ENCODE data around the gene PLCD1.

PLCD1 gene

DNA sequence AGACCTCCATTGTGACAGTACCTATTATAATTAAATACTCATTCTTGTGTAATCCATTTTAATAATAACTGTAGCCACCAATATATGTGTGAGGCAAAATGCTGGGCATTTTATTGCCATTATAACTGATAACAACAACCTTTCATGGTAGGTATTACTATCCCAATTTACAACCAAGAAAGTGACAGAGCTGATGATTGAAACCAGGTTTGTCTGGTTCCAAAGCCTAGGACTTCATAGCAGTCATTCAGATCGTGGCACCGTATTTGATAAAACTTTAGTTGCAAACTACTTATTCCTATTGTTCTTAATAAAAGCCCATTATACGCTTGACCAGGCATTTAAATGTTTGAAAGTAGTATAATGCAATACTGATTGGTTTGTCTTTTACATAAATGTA is 65.3 kb downstream of the PLCD1 start:
- no peak for DNase-seq (ENCODE audit: low read depth in 2 of 2)

DNA sequence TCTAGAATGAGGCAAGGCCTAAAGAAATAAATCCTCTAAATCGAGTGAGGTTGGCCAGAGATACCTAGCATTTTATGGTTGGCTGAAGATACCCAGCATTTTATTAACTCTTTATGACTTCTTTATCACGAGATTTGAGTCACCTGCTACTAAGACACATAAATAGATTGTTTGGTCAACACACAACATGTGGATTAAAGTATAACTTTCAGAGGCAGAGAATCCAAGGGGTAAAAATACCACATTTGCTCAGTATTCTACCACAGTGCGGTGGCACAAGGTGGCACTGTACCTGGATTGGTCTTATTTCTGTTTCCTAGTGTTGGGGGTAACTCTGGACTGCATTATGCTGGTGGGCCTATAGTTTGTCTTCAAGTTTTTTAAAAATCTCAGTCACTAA is 65.8 kb downstream of the PLCD1 start:
- no peak for DNase-seq (ENCODE audit: low read depth in 2 of 2)

DNA sequence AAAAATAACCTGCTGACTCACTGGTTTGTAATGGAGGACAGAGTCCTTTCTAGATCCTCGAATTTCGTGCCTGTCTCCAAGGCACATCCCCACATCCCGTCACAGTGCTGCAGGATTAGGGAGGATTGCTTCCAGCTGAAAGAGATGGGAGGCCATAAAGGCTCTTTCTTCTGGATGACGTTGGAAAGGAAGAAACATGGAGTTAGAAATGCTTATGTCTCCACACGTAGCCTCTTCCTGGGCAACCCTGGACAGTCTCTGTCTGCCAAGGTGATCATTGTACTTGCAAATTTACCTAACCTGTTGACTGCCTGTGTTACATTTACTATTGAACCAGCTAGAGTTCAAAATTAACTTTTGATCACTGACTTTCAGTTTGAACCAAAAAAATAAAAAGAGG is 66.4 kb downstream of the PLCD1 start:
- no peak for DNase-seq (ENCODE audit: low read depth in 2 of 2)

DNA sequence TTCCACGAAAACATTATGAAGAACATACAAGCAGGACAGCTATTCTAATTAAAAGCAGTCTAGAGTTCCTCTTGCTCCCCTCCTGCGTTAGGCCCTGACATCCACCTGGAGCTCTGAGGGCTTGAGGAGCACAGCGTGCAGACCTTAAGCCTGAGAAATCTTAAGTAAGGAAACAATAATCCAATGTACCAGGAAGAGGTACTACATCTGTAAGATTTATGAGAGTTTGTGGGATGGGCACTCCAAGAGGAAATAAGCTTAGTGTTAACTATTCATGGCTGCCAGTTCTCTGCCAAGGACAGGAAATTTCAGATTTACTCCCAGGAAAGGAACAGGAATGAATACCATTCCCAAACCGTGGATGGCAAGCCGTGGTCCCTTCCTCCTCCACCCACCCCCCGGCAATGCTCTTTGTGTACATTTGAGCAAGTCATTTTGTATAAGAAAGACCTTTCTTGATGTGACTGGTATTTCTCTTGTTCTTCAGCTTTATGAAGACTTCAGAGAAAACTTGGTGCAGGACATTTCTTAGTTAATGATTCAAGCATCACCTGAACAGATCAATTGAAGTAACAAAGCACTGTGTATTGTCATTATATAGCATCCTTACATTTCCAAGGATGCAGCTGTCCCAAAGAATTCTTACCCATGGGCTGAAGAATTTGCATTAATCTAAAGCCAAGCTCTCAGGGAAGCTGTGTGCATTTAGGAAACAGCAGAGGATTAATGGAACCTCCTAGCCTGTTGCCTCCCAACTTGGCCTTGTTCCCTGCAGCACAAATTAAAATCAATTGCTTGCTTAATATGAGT is 67.6 kb downstream of the PLCD1 start:
- DNase-seq (ENCODE audit: low read depth in 2 of 2), result no peak

DNA sequence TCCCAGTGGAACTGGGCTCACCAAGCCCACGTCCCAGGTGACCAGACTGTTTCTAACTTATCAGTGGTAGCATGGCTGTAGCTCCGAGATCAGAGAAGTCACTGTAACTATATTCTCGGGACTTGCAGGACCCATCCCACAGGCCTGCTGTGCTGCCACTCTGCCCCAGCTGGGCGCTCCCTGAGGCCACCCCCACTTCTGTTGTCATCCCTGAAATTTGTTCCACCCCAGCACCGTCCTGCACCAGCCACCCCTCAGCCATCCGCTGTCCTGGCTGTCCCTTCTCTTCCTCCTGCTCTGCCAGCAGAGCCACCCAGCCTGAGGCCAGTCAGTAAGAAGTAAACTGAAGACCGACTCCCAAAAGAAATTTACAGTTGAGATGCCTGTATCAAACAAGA is 71.9 kb downstream of the PLCD1 start:
- DNase-seq (ENCODE audit: low read depth in 2 of 2), result no peak

Data from stimulated activated CD8-positive, alpha-beta memory T cell treated with anti-CD3 and anti-CD28 coated beads, Interleukin-7, amount 100 ng/mL, for 4 hours (primary cell).